Adipocyte (in vitro differentiated cells): Measurements from ENCODE around the gene OR13A1.
"Not testable (repeated sequence)": the region's sequence is repeated elsewhere in the genome, so short reads cannot be mapped to it uniquely, and the experiment has no call there.

Experiments
- DNase-seq: peaks from one replicate; pipeline ENCODE4 v3.0.0-alpha.2; 2015; ENCODE audit warnings: low read depth
- H3K27me3 ChIP-seq: replicated peaks from 2 replicates; pipeline ENCODE4 v1.7.0; 2013; ENCODE audit warnings: mild to moderate bottlenecking, low read length, moderate library complexity; ENCODE audit not compliant: control insufficient read depth, insufficient read depth
- H3K36me3 ChIP-seq: 2 replicates; pipeline ENCODE4 v1.7.0; 2013; ENCODE audit warnings: low read length, mild to moderate bottlenecking, moderate library complexity; ENCODE audit not compliant: control insufficient read depth, insufficient read depth, severe bottlenecking
- H3K4me1 ChIP-seq: 2 replicates; pipeline ENCODE4 v1.7.0; 2013; ENCODE audit warnings: mild to moderate bottlenecking, low read length, moderate library complexity; ENCODE audit not compliant: control insufficient read depth, insufficient read depth
- H3K4me3 ChIP-seq: 2 replicates; pipeline ENCODE4 v1.7.0; 2013; ENCODE audit warnings: mild to moderate bottlenecking, low read length, moderate library complexity
- H3K9ac ChIP-seq: 2 replicates; pipeline ENCODE4 v1.7.0; 2013; ENCODE audit warnings: mild to moderate bottlenecking, low read length, moderate library complexity
- H3K9me3 ChIP-seq: 2 replicates; pipeline ENCODE4 v1.7.0; 2013; ENCODE audit warnings: mild to moderate bottlenecking, low read length, moderate library complexity; ENCODE audit not compliant: control insufficient read depth

The OR13A1 gene

GRCh38 chr10:45315508-45315907 is at the start of gene OR13A1:
OR13A1 (minus strand) TSS chr10:45315608; CDS start chr10:45304422, 11,186 bp downstream.
- H3K9ac ChIP-seq = no peak within 1 kb of the TSS
- DNase-seq = no peak
- no peaks in the 10 kb centered on the region for H3K4me1 ChIP-seq
- H3K27me3 ChIP-seq = no peaks in the 10 kb centered on the region
- H3K4me3 ChIP-seq = no peak within 1 kb of the TSS
- H3K36me3 ChIP-seq = no peaks in the 10 kb centered on the region
- peaks cover 28% of the 10 kb centered on the region for H3K9me3 ChIP-seq

- DNase-seq, H3K27me3 ChIP-seq, H3K36me3 ChIP-seq, H3K4me3 ChIP-seq, H3K9me3 ChIP-seq, H3K4me1 ChIP-seq, H3K9ac ChIP-seq: not testable (repeated sequence)
Observed at GRCh38 chr10:45361983-45362799, 46.8 kb upstream of the OR13A1 start.

- peaks cover 11% of the 10 kb centered on the region for H3K27me3 ChIP-seq
- not testable (repeated sequence) for H3K4me1 ChIP-seq, H3K9me3 ChIP-seq, H3K36me3 ChIP-seq, DNase-seq, H3K4me3 ChIP-seq, H3K9ac ChIP-seq
Observed at GRCh38 chr10:45358961-45359360, 43.6 kb upstream of the OR13A1 start.

GRCh38 chr10:45355494-45355893 is 40.1 kb upstream of the OR13A1 start:
- no peak for DNase-seq
- H3K9ac ChIP-seq = no peak overlapping the region
- H3K27me3 ChIP-seq = peaks cover 11% of the 10 kb centered on the region
- no peaks in the 10 kb centered on the region for H3K36me3 ChIP-seq
- peaks cover 5% of the 10 kb centered on the region for H3K4me1 ChIP-seq
- H3K4me3 ChIP-seq = no peak overlapping the region
- no peaks in the 10 kb centered on the region for H3K9me3 ChIP-seq

GRCh38 chr10:45354261-45354660 is 38.9 kb upstream of the OR13A1 start:
- Histone ChIP-seq H3K36me3 (no peaks in the 10 kb centered on the region), H3K9ac (no peak overlapping the region), H3K9me3 (no peaks in the 10 kb centered on the region), H3K4me3 (no peak overlapping the region), H3K27me3 (peaks cover 11% of the 10 kb centered on the region), H3K4me1 (peaks cover 5% of the 10 kb centered on the region)
- no peak for DNase-seq

- Histone ChIP-seq H3K4me1 (peaks cover 5% of the 10 kb centered on the region), H3K9ac (no peak overlapping the region), H3K9me3 (no peaks in the 10 kb centered on the region), H3K4me3 (no peak overlapping the region), H3K27me3 (peaks cover 11% of the 10 kb centered on the region), H3K36me3 (no peaks in the 10 kb centered on the region)
- no peak for DNase-seq
Observed at GRCh38 chr10:45353186-45353585, 37.8 kb upstream of the OR13A1 start.

GRCh38 chr10:45348196-45348765 is 32.9 kb upstream of the OR13A1 start:
- not testable (repeated sequence) for H3K27me3 ChIP-seq, H3K4me1 ChIP-seq, H3K9me3 ChIP-seq, H3K4me3 ChIP-seq, H3K9ac ChIP-seq, H3K36me3 ChIP-seq, DNase-seq

GRCh38 chr10:45347464-45347863 is 32.1 kb upstream of the OR13A1 start:
- not testable (repeated sequence) for H3K4me1 ChIP-seq, H3K9me3 ChIP-seq, H3K27me3 ChIP-seq, DNase-seq, H3K9ac ChIP-seq, H3K4me3 ChIP-seq, H3K36me3 ChIP-seq

- not testable (repeated sequence) for H3K36me3 ChIP-seq, H3K27me3 ChIP-seq, H3K4me1 ChIP-seq, H3K9ac ChIP-seq, H3K4me3 ChIP-seq, H3K9me3 ChIP-seq, DNase-seq
Observed at GRCh38 chr10:45346652-45347335, 31.4 kb upstream of the OR13A1 start.

GRCh38 chr10:45340420-45340819 is 25.0 kb upstream of the OR13A1 start:
- H3K4me1 ChIP-seq, H3K4me3 ChIP-seq, H3K36me3 ChIP-seq, H3K27me3 ChIP-seq, DNase-seq, H3K9me3 ChIP-seq, H3K9ac ChIP-seq: not testable (repeated sequence)

- Histone ChIP-seq H3K4me1 (no peaks in the 10 kb centered on the region), H3K27me3 (no peaks in the 10 kb centered on the region), H3K9me3 (no peaks in the 10 kb centered on the region), H3K36me3 (no peaks in the 10 kb centered on the region), H3K4me3 (no peak overlapping the region), H3K9ac (no peak overlapping the region)
- DNase-seq = no peak
Observed at GRCh38 chr10:45339894-45340293, 24.5 kb upstream of the OR13A1 start.
